ENCODE results near the gene GPR85. TPM values are rescaled to one million over a fixed set of nuclear protein-coding genes. Genes with fewer than 3 reads are reported as not detected.

Gene GPR85
- polyA plus RNA-seq, 3 donors: 0.70 to 0.88 (median 0.75) TPM

Other genes starting within 250 kb of the GPR85 start
- 10 to 100 TPM; 81.8 to 92.9 (median 82.5) TPM for gene SMIM30, start 31.7 kb upstream of the GPR85 start, polyA plus RNA-seq (ENCODE audit: insufficient read length in 3 of 3)

Measured in renal cortex interstitium (tissue), 3 donors.